ENCODE measurements around the gene UGT1A10.

Gene UGT1A10

GRCh38 chr2:233679196-233679595 is 42.9 kb downstream of the UGT1A10 start:
- Histone ChIP-seq H3K4me3 (ENCODE audit: low read depth in 1 of 2, low read length in 2 of 2) (no peak overlapping the region), H3K36me3 (ENCODE audit: insufficient read depth, low read length) (no peaks in the 10 kb centered on the region), H3K27ac (ENCODE audit: low read length) (no peak overlapping the region), H3K9me3 (ENCODE audit: insufficient read depth, low read length, severe bottlenecking) (no peaks in the 10 kb centered on the region), H2AFZ (ENCODE audit: low read depth, low read length) (no peak overlapping the region), H3K27me3 (ENCODE audit: insufficient read depth, low read length, poor library complexity) (no peaks in the 10 kb centered on the region), H3K79me2 (ENCODE audit: insufficient read depth, low read length) (no peaks in the 10 kb centered on the region), H4K20me1 (ENCODE audit: insufficient read depth, low read length) (no peaks in the 10 kb centered on the region), H3K9ac (ENCODE audit: low read depth, low read length) (no peak overlapping the region), H3K4me1 (ENCODE audit: insufficient read depth, low read length) (no peaks in the 10 kb centered on the region), H3K4me2 (ENCODE audit: insufficient read depth, low read length) (no peak overlapping the region)
- no peak for TF ChIP-seq CTCF (IDR thresholded peaks at IDR 0.05; ENCODE audit: borderline replicate concordance, extremely low read depth, low read length, poor library complexity, severe bottlenecking)
- no peak for TF ChIP-seq EZH2 (IDR thresholded peaks at IDR 0.05; ENCODE audit: borderline replicate concordance, low read depth, low read length, severe bottlenecking)
- DNase-seq = no peak
- no peak for ATAC-seq (ENCODE audit: insufficient read depth, low read depth)

GRCh38 chr2:233680361-233681045 is 44.3 kb downstream of the UGT1A10 start:
- no peak for ATAC-seq (ENCODE audit: insufficient read depth, low read depth)
- H3K4me3 ChIP-seq (ENCODE audit: low read depth in 1 of 2, low read length in 2 of 2) = no peak overlapping the region
- no peaks in the 10 kb centered on the region for H4K20me1 ChIP-seq (ENCODE audit: insufficient read depth, low read length)
- TF ChIP-seq CTCF (IDR thresholded peaks at IDR 0.05; ENCODE audit: borderline replicate concordance, extremely low read depth, low read length, poor library complexity, severe bottlenecking) (no peak), EZH2 (IDR thresholded peaks at IDR 0.05; ENCODE audit: borderline replicate concordance, low read depth, low read length, severe bottlenecking) (no peak)
- H3K4me1 ChIP-seq (ENCODE audit: insufficient read depth, low read length) = no peaks in the 10 kb centered on the region
- H3K9ac ChIP-seq (ENCODE audit: low read depth, low read length) = no peak overlapping the region
- no peak overlapping the region for H2AFZ ChIP-seq (ENCODE audit: low read depth, low read length)
- DNase-seq = no peak
- H3K4me2 ChIP-seq (ENCODE audit: insufficient read depth, low read length) = no peak overlapping the region
- no peaks in the 10 kb centered on the region for H3K36me3 ChIP-seq (ENCODE audit: insufficient read depth, low read length)
- no peaks in the 10 kb centered on the region for H3K9me3 ChIP-seq (ENCODE audit: insufficient read depth, low read length, severe bottlenecking)
- H3K79me2 ChIP-seq (ENCODE audit: insufficient read depth, low read length) = no peaks in the 10 kb centered on the region
- no peak overlapping the region for H3K27ac ChIP-seq (ENCODE audit: low read length)
- H3K27me3 ChIP-seq (ENCODE audit: insufficient read depth, low read length, poor library complexity) = no peaks in the 10 kb centered on the region

GRCh38 chr2:233681521-233682099 is 45.4 kb downstream of the UGT1A10 start, which contains the start of gene UGT1A7:
TSS of gene UGT1A7 (plus strand) at chr2:233681901. CDS start at chr2:233681938, 37 bp downstream.
- H3K4me2 ChIP-seq (ENCODE audit: insufficient read depth, low read length) = no peak within 1 kb of the TSS
- H4K20me1 ChIP-seq (ENCODE audit: insufficient read depth, low read length) = no peaks in the 10 kb centered on the region
- no peak for DNase-seq
- no peaks in the 10 kb centered on the region for H3K36me3 ChIP-seq (ENCODE audit: insufficient read depth, low read length)
- no peak within 1 kb of the TSS for H3K4me3 ChIP-seq (ENCODE audit: low read depth in 1 of 2, low read length in 2 of 2)
- TF ChIP-seq EZH2 (IDR thresholded peaks at IDR 0.05; ENCODE audit: borderline replicate concordance, low read depth, low read length, severe bottlenecking) (no peak), CTCF (IDR thresholded peaks at IDR 0.05; ENCODE audit: borderline replicate concordance, extremely low read depth, low read length, poor library complexity, severe bottlenecking) (no peak)
- no peak within 1 kb of the TSS for H3K9ac ChIP-seq (ENCODE audit: low read depth, low read length)
- H3K9me3 ChIP-seq (ENCODE audit: insufficient read depth, low read length, severe bottlenecking) = no peaks in the 10 kb centered on the region
- H3K79me2 ChIP-seq (ENCODE audit: insufficient read depth, low read length) = no peaks in the 10 kb centered on the region
- H3K27me3 ChIP-seq (ENCODE audit: insufficient read depth, low read length, poor library complexity) = no peaks in the 10 kb centered on the region
- no peak within 1 kb of the TSS for H3K27ac ChIP-seq (ENCODE audit: low read length)
- no peak within 1 kb of the TSS for H2AFZ ChIP-seq (ENCODE audit: low read depth, low read length)
- no peak for ATAC-seq (ENCODE audit: insufficient read depth, low read depth)
- no peaks in the 10 kb centered on the region for H3K4me1 ChIP-seq (ENCODE audit: insufficient read depth, low read length)
